Duodenal mucosa (tissue), 2 donors: Measurements from ENCODE around the gene SEC24C.

Source experiments
- H3K27ac ChIP-seq: one replicate; pipeline ENCODE4 v1.7.0; 2013; ENCODE audit warnings: low read depth, low read length
- H3K27me3 ChIP-seq, 2 donors: one replicate each; pipeline ENCODE4 v1.7.0; 2013; ENCODE audit warnings: low read length in 2 of 2, control low read depth in 1 of 2; ENCODE audit not compliant: insufficient read depth in 2 of 2, control insufficient read depth in 1 of 2
- H3K36me3 ChIP-seq, 2 donors: one replicate each; pipeline ENCODE4 v1.7.0; 2013; ENCODE audit warnings: low read length in 2 of 2, control low read depth in 1 of 2; ENCODE audit not compliant: insufficient read depth in 2 of 2, control insufficient read depth in 1 of 2
- H3K4me1 ChIP-seq, 2 donors: one replicate each; pipeline ENCODE4 v1.7.0; 2013; ENCODE audit warnings: low read length in 2 of 2, control low read depth in 1 of 2; ENCODE audit not compliant: insufficient read depth in 2 of 2, control insufficient read depth in 1 of 2
- H3K4me3 ChIP-seq, 2 donors: one replicate each; pipeline ENCODE4 v1.7.0; 2013; ENCODE audit warnings: low read length in 2 of 2, low read depth in 1 of 2
- H3K9ac ChIP-seq, 2 donors: one replicate each; pipeline ENCODE4 v1.7.0; 2013; ENCODE audit warnings: low read length in 2 of 2, low read depth in 1 of 2
- H3K9me3 ChIP-seq, 2 donors: one replicate each; pipeline ENCODE4 v1.7.0; 2013; ENCODE audit warnings: low read length in 2 of 2, control low read depth in 1 of 2; ENCODE audit not compliant: control insufficient read depth in 1 of 2

Gene SEC24C

DNA sequence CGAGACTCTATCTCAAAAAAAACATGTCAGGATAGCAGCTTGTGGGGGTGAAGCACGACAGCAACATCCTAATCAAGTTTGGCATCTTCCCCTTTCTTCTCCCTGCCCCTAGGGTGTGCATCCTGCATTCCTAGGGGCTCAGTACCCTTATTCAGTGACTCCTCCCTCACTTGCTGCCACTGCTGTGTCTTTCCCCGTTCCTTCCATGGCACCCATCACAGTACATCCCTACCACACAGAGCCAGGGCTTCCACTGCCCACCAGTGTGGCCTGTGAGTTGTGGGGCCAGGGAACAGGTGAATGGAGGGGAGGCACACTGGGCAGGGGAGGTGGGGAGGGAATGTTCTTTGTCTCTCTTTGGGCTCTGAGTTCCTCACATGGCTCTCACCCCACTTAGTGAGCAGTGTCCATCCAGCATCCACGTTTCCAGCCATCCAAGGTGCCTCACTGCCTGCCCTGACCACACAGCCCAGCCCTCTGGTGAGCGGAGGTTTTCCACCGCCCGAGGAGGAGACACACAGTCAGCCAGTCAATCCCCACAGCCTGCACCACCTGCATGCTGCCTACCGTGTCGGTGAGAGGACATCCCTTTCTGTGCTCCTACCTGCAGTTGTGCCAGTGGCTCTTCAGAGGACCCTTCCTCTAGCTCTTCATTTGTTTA is 55.9 kb downstream of the SEC24C start:
- no peaks in the 10 kb centered on the region for H3K27me3 ChIP-seq
- H3K9me3 ChIP-seq, result no peaks in the 10 kb centered on the region
- no peaks in the 10 kb centered on the region for H3K4me1 ChIP-seq
- H3K9ac ChIP-seq, result no peak overlapping the region
- no peak overlapping the region for H3K4me3 ChIP-seq
- H3K27ac ChIP-seq, result no peak overlapping the region
- H3K36me3 ChIP-seq, result peaks cover 65 to 95% of the 10 kb centered on the region in 2 donors

DNA sequence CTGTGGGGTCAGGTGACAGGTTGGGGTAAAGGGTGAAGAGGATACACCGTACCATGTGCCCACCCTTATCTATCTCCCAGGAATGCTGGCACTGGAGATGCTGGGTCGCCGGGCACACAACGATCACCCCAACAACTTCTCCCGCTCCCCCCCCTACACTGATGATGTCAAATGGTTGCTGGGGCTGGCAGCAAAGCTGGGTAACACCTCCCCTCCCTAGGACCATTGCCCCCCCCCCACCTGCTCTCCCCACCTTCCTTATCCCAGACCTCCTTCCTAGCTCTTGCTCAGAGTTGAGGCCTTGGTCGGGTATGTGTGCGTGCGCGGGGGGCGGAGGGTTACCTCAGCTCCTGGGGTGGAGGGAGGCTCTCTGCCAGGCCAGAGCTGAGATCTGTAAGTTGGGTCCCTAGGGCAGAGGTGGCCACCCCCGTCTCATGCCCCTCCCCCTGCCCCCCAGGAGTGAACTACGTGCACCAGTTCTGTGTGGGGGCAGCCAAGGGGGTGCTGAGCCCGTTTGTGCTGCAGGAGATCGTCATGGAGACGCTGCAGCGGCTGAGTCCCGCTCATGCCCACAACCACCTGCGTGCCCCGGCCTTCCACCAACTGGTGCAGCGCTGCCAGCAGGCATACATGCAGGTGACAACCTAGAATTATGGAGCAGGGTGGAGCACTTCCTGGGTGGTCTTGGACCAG is 56.5 kb downstream of the SEC24C start:
- no peaks in the 10 kb centered on the region for H3K9me3 ChIP-seq
- H3K4me3 ChIP-seq, result no peak overlapping the region
- peaks cover 63 to 94% of the 10 kb centered on the region in 2 donors for H3K36me3 ChIP-seq
- no peak overlapping the region for H3K9ac ChIP-seq
- no peaks in the 10 kb centered on the region for H3K27me3 ChIP-seq
- no peaks in the 10 kb centered on the region for H3K4me1 ChIP-seq
- H3K27ac ChIP-seq, result no peak overlapping the region

DNA sequence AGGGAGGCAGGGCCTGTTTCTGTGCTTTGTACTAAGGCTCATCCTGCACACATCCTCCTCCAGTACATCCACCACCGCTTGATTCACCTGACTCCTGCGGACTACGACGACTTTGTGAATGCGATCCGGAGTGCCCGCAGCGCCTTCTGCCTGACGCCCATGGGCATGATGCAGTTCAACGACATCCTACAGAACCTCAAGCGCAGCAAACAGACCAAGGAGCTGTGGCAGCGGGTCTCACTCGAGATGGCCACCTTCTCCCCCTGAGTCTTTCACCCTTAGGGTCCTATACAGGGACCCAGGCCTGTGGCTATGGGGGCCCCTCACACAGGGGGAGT is 57.0 kb downstream of the SEC24C start:
- Histone ChIP-seq H3K27me3 (no peaks in the 10 kb centered on the region), H3K9me3 (no peaks in the 10 kb centered on the region), H3K9ac (no peak overlapping the region), H3K4me1 (no peaks in the 10 kb centered on the region), H3K36me3 (peaks cover 68 to 98% of the 10 kb centered on the region in 2 donors), H3K27ac (no peak overlapping the region), H3K4me3 (no peak overlapping the region)

DNA sequence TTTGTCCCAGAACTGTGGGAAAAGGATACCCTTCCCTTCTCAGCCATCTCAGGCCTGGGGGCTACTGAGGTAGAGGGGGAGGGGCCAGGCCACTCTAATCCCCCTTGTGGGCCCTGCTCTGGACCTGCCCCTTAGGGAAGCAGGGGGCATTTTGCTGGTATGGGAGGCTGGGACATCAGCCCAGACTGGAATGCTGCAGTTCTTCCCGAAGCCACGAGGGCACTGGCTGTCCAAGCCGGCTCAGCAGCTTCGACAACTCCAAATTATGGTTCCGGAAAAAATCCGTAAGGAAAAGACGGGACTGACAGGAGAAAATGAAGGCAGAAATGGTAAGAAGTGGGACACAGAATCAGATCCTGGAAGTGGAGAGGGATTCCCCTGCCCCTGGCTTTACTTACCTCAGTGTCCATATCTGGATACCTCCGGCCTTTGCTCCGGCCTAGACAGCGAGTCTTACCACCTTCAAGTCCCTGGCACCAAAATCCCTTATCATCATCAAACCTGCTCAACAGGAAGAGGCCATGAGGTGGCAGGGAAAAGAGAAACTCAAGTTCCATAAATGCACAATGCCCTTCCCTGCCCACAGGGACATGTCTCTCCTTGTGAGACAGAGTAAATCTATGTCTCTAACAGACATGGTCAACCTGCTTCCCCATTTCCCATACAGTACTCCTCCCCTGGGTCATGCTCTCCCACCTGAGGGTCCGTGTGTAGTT is 58.3 kb downstream of the SEC24C start:
- no peak overlapping the region for H3K9ac ChIP-seq
- no peaks in the 10 kb centered on the region for H3K27me3 ChIP-seq
- H3K36me3 ChIP-seq, result peaks cover 73 to 98% of the 10 kb centered on the region in 2 donors
- no peaks in the 10 kb centered on the region for H3K9me3 ChIP-seq
- no peak overlapping the region for H3K4me3 ChIP-seq
- H3K4me1 ChIP-seq, result no peaks in the 10 kb centered on the region
- no peak overlapping the region for H3K27ac ChIP-seq

DNA sequence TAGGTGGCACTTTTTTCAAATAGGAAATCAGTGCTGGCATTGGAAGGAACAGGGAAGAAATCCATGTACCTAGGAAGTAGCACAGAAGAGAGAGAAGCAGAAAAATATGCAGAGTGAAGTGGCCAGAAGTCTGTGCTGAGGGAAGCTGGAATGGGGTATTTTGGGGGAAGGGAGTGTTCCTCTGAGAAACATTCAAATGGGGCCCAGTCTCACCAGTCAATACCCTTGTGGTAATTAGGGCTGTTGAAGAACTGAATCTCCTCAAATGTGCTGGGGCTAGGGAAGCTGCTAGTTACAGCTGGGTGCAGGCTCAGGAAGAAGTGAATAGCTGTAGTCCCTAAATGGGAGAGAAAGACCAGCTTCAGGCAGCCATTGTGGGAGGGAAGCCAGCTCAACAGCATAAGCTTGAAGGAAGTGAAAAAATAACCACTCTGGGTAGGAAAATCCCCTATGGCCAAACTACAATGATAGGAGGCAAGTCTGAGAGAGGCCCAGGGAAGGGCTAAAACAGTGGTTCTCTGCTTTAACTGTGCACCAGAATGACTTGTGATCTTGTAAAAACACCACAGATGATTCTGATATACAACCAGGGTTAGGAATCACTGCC is 59.6 kb downstream of the SEC24C start:
- H3K9ac ChIP-seq, result no peak overlapping the region
- H3K9me3 ChIP-seq, result no peaks in the 10 kb centered on the region
- no peaks in the 10 kb centered on the region for H3K4me1 ChIP-seq
- no peaks in the 10 kb centered on the region for H3K27me3 ChIP-seq
- H3K27ac ChIP-seq, result no peak overlapping the region
- H3K4me3 ChIP-seq, result no peak overlapping the region
- peaks cover 72 to 96% of the 10 kb centered on the region in 2 donors for H3K36me3 ChIP-seq

DNA sequence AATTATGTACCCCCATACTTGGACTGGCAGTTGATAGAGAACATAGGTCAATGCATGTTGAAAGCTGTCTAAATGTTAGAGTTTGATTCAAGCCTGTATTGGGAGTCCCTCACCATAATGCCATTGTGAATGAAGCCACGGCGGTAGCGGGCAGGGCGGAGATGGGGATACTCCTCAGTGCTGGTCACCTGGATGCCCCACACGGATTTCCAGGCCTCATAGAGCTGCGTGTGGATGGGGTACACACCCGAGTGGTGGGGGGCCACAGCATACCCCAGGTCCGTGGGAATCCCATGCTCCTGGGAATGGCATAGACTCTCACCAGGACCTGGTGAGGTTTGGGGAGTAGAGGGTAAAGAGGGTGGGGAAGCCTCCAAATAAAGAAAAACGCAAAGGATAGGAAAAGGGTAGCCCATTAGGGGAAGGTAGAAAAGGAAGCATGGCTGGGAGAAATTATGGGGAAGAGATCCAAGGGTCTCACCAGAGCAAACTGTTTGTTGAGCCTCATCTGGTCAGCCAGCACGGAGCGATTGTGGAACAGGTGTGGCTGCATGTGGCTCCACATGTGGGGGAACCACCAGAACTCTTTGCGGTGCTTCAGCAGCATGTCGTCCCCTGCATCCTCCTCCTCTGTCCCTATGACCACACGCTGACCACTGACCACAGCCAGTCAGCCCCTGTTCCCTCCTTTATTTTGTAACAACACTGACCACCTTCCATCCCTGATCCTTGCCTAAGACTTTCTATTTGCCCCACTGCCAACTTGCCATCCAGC is 62.2 kb downstream of the SEC24C start:
- no peak overlapping the region for H3K4me3 ChIP-seq
- H3K9ac ChIP-seq, result no peak overlapping the region
- H3K27ac ChIP-seq, result no peak overlapping the region
- peaks cover 53 to 74% of the 10 kb centered on the region in 2 donors for H3K36me3 ChIP-seq
- H3K9me3 ChIP-seq, result no peaks in the 10 kb centered on the region
- H3K27me3 ChIP-seq, result no peaks in the 10 kb centered on the region
- H3K4me1 ChIP-seq, result peaks cover 4 to 10% of the 10 kb centered on the region in 2 donors

DNA sequence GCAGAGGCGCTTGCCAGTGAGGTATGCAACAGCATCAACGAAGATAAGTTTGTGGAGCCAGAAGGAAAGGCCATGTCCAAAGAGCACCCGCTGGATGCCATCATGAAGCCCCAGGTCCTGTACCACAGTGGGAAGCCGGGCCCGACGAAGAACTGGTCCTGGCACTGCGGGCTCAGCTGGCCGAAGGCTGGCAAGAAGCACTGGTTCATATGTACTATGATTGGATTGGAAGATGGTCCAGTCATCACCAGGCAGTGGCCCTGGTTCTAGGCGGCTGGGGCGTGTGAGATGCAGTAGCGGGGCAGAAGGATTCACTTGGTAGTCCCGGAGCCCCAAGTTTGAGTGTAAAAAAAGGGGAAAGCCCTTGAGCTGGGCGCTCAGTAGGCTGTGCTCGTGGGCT is 63.3 kb downstream of the SEC24C start:
- no peak overlapping the region for H3K27ac ChIP-seq
- no peaks in the 10 kb centered on the region for H3K27me3 ChIP-seq
- peaks cover 43 to 63% of the 10 kb centered on the region in 2 donors for H3K36me3 ChIP-seq
- H3K4me1 ChIP-seq, result peaks cover 4 to 10% of the 10 kb centered on the region in 2 donors
- H3K9me3 ChIP-seq, result no peaks in the 10 kb centered on the region
- H3K9ac ChIP-seq, result no peak overlapping the region
- no peak overlapping the region for H3K4me3 ChIP-seq

DNA sequence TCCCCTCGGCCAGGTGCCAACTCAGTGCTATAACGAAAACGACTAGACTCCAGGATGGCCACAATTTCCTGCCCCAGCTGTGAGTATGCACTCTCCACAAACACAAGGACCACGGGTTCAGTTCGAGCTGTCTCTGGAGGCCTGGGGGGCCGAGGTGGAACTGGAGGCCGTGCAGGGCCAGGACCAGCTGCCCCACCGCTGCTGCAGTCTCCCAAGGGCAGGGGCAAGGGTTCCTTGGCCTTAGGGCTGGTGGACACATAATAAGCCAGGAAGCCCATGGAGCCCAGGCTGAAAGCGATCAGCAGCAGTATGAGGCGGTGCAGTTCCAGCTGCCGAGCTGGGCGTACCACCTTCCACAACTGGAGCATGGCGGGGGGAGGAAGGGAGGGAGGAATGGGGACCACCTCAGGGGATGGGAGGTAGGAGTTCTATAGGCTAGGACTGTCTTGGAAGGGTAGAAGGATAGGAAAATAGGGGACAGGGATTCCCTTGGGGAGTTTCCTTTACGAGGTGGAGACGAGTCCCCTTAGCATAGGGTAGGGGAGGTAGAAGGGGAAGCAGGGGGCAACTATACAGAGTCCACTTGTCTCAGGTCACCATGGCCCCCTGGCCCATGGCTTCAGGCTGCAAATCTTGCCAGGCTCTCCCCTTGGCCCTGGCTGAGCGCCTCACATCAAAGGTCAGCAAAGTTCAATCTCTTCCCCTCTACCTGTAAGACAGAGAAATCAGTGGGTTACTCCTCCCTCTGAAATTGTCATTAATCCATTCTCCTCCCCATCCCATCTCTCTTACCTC is 64.0 kb downstream of the SEC24C start:
- peaks cover 4 to 10% of the 10 kb centered on the region in 2 donors for H3K4me1 ChIP-seq
- no peak overlapping the region for H3K27ac ChIP-seq
- no peak overlapping the region for H3K4me3 ChIP-seq
- no peaks in the 10 kb centered on the region for H3K27me3 ChIP-seq
- no peaks in the 10 kb centered on the region for H3K9me3 ChIP-seq
- no peak overlapping the region for H3K9ac ChIP-seq
- H3K36me3 ChIP-seq, result peaks cover 37 to 61% of the 10 kb centered on the region in 2 donors

DNA sequence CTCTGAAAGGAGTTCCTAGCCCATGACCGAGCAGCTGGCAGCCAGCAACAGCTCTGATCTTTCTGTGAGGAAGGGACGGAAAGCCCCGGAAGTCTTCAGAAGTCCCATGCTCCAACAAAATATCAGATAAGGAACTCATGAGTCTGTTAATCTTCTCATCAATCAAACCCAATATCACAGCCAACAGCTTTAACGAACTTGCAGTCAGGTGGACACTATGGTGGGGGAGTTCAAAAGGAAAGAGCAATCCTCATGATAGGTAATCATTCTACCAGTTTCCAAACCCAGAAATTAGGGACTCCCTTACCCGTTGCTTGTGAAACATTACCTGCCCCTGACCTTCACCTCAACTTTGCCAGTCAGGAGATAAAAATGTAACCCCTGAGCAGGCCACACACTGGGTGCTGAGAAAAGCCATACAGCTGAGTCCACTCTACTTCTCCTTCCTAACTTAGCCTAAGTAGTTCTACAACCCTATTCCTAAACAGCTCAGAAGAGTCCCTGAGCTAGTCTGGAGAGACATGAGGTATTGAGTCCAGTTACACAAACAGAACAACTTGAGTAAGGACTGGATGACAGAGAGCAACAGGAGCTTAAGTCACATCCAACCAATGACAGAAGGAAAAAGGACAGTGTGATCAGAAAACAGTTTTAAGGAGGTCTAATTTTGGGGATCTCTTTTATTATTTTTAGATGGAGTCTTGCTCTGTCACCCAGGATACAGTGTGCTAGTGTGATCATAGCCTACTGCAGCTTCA is 65.1 kb downstream of the SEC24C start:
- no peak overlapping the region for H3K9ac ChIP-seq
- no peak overlapping the region for H3K4me3 ChIP-seq
- peaks cover 4 to 10% of the 10 kb centered on the region in 2 donors for H3K4me1 ChIP-seq
- H3K27me3 ChIP-seq, result no peaks in the 10 kb centered on the region
- H3K36me3 ChIP-seq, result peaks cover 36 to 60% of the 10 kb centered on the region in 2 donors
- no peaks in the 10 kb centered on the region for H3K9me3 ChIP-seq
- H3K27ac ChIP-seq, result no peak overlapping the region
